WTC11 (cell line): Measurements from ENCODE around the gene TDRD9. TPM values are rescaled to one million over a fixed set of nuclear protein-coding genes. Genes with fewer than 3 reads are reported as not detected.
"Not testable (repeated sequence)": the region's sequence is repeated elsewhere in the genome, so short reads cannot be mapped to it uniquely, and the experiment has no call there.

ENCODE experiments used
- ATAC-seq: fragments of 200-7000 bp; cut with Tn5 transposase; 2 replicates; pipeline ENCODE4 v1.10.0; 2021; ENCODE audit warnings: mild to moderate bottlenecking, moderate library complexity
- CTCF ChIA-PET: fragments of 300-600 bp; sonication (Branson Sonifier 250); formaldehyde crosslinking; loops from one replicate; lab custom pipeline; 2021; ENCODE audit warnings: antibody characterized with exemption; lab: Charles Lee
- POLR2A ChIA-PET: fragments of 350-600 bp; sonication (Branson Sonifier 250); formaldehyde crosslinking; loops from one replicate; lab custom pipeline; 2021; ENCODE audit warnings: antibody characterized with exemption; lab: Charles Lee
- DNase-seq: peaks from one replicate; pipeline ENCODE4 v3.0.0; 2021; ENCODE audit warnings: low spot score
- H3K27ac Mint-ChIP-seq: 2 replicates; pipeline ENCODE4 v1.8.0; 2021; ENCODE audit warnings: mixed read lengths
- H3K27me3 Mint-ChIP-seq: 2 replicates; pipeline ENCODE4 v1.8.0; 2021; ENCODE audit warnings: low read depth, mild to moderate bottlenecking, moderate library complexity, mixed read lengths
- H3K36me3 Mint-ChIP-seq: 2 replicates; pipeline ENCODE4 v1.8.0; 2021; ENCODE audit warnings: mixed read lengths
- H3K4me1 Mint-ChIP-seq: 2 replicates; pipeline ENCODE4 v1.8.0; 2022; ENCODE audit warnings: mixed read lengths
- H3K4me3 Mint-ChIP-seq: 2 replicates; pipeline ENCODE4 v1.8.0; 2021; ENCODE audit warnings: mild to moderate bottlenecking, moderate library complexity, mixed read lengths
- H3K9me3 Mint-ChIP-seq: 2 replicates; pipeline ENCODE4 v1.8.0; 2021; ENCODE audit warnings: mixed read lengths
- ARID4B ChIP-seq: sonication (generic); formaldehyde crosslinking; IDR thresholded peaks from 2 replicates; pipeline ENCODE4 v1.8.0; 2023; ENCODE audit warnings: missing genetic modification reagents, mild to moderate bottlenecking, borderline replicate concordance
- ATF2 ChIP-seq: sonication (generic); formaldehyde crosslinking; IDR thresholded peaks from 2 replicates; pipeline ENCODE4 v1.8.1; 2022; ENCODE audit warnings: low read depth, missing genetic modification reagents, borderline replicate concordance
- ESRRA ChIP-seq: sonication (generic); formaldehyde crosslinking; IDR thresholded peaks from 2 replicates; pipeline ENCODE4 v1.8.1; 2022; ENCODE audit warnings: mild to moderate bottlenecking, missing genetic modification reagents, borderline replicate concordance
- FOXJ3 ChIP-seq: sonication (generic); formaldehyde crosslinking; IDR thresholded peaks from 2 replicates; pipeline ENCODE4 v1.9.0; 2021; ENCODE audit warnings: missing genetic modification reagents, mild to moderate bottlenecking, borderline replicate concordance
- FOXK1 ChIP-seq: sonication (generic); formaldehyde crosslinking; IDR thresholded peaks from 2 replicates; pipeline ENCODE4 v1.8.0; 2022; ENCODE audit warnings: mild to moderate bottlenecking, moderate library complexity, missing genetic modification reagents
- MAX ChIP-seq: sonication (generic); formaldehyde crosslinking; IDR thresholded peaks from 2 replicates; pipeline ENCODE4 v1.8.0; 2022; ENCODE audit warnings: mild to moderate bottlenecking, missing genetic modification reagents
- RELA ChIP-seq: sonication (generic); formaldehyde crosslinking; IDR thresholded peaks from 2 replicates; pipeline ENCODE4 v1.8.1; 2022; ENCODE audit warnings: missing genetic modification reagents, mild to moderate bottlenecking, borderline replicate concordance
- ZNF232 ChIP-seq: sonication (generic); formaldehyde crosslinking; IDR thresholded peaks from 2 replicates; pipeline ENCODE4 v1.8.0; 2022; ENCODE audit warnings: mild to moderate bottlenecking, missing genetic modification reagents
- ZNF263 ChIP-seq: sonication (generic); formaldehyde crosslinking; IDR thresholded peaks from 2 replicates; pipeline ENCODE4 v1.8.1; 2022; ENCODE audit warnings: low read depth, mild to moderate bottlenecking, moderate library complexity, missing genetic modification reagents
- ZNF512 ChIP-seq: sonication (generic); formaldehyde crosslinking; IDR thresholded peaks from 2 replicates; pipeline ENCODE4 v1.8.1; 2022; ENCODE audit warnings: missing genetic modification reagents, borderline replicate concordance
- ZNF532 ChIP-seq: fragments of 250-450 bp; sonication (Bioruptor Pico); IDR thresholded peaks from 2 replicates; pipeline ENCODE4 v1.9.0; 2021; ENCODE audit warnings: mild to moderate bottlenecking, borderline replicate concordance
- total RNA-seq: library from RNA; stranded (reverse); gene quantifications from 3 replicates; pipeline ENCODE4 v1.2.3, GENCODE V29; 2021
- TF ChIP-seq, protein P1 (sequence below): sonication (generic); formaldehyde crosslinking; IDR thresholded peaks from 2 replicates; pipeline ENCODE4 v1.8.1; 2022; ENCODE audit warnings: mild to moderate bottlenecking, moderate library complexity, missing genetic modification reagents
- TF ChIP-seq, protein P2 (sequence below): fragments of 250-450 bp; sonication (Bioruptor Pico); IDR thresholded peaks from 2 replicates; pipeline ENCODE4 v2.1.2; 2022; ENCODE audit warnings: mild to moderate bottlenecking, moderate library complexity
- TF ChIP-seq, protein P3 (sequence below): sonication (generic); formaldehyde crosslinking; conservative IDR thresholded peaks from 2 replicates; pipeline ENCODE4 v1.8.1; 2022; ENCODE audit warnings: mild to moderate bottlenecking, missing genetic modification reagents

TDRD9 gene
- total RNA-seq, 1 experiment from 2014 or later = 0.17 TPM

DNA sequence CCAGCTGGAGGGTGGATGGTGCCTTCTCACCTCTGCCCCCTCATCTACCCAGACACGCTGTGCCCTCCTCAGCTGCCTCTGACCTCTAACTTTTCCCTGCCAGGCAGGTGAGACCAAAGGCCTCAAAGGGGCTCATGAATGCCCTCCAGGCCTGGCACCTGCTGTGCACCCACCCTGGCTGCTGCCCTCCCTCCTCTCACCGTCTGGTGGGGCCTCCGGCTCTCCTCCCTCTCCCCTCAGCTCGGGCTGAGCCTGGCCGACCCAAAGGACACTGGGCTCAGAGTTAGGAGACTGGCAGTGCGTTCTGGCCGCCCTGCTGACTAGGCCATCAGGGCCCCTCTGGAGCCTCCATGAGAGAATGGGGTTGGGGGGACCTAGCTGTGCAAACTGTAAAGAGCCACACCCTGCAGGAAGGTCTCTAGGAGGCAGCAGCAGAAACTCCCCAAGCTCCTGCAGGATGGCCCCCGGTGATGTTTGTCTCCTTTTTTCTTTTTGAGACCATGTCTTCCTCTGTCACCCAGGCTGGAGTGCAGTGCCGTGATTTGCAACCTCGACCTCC, 40.6 kb upstream of the TDRD9 start:
- TF ChIP-seq ARID4B (CRISPR knock-in tag) = no peak
- no peak for TF ChIP-seq RELA (CRISPR knock-in tag)
- TF ChIP-seq, protein P1, sequence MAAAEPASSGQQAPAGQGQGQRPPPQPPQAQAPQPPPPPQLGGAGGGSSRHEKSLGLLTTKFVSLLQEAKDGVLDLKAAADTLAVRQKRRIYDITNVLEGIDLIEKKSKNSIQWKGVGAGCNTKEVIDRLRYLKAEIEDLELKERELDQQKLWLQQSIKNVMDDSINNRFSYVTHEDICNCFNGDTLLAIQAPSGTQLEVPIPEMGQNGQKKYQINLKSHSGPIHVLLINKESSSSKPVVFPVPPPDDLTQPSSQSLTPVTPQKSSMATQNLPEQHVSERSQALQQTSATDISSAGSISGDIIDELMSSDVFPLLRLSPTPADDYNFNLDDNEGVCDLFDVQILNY (CRISPR knock-in tag) = no peak
- no peak for TF ChIP-seq FOXK1 (CRISPR knock-in tag)
- TF ChIP-seq, protein P2, sequence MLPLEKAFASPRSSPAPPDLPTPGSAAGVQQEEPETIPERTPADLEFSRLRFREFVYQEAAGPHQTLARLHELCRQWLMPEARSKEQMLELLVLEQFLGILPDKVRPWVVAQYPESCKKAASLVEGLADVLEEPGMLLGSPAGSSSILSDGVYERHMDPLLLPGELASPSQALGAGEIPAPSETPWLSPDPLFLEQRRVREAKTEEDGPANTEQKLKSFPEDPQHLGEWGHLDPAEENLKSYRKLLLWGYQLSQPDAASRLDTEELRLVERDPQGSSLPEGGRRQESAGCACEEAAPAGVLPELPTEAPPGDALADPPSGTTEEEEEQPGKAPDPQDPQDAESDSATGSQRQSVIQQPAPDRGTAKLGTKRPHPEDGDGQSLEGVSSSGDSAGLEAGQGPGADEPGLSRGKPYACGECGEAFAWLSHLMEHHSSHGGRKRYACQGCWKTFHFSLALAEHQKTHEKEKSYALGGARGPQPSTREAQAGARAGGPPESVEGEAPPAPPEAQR (CRISPR knock-in tag) = no peak
- TF ChIP-seq, protein P3, sequence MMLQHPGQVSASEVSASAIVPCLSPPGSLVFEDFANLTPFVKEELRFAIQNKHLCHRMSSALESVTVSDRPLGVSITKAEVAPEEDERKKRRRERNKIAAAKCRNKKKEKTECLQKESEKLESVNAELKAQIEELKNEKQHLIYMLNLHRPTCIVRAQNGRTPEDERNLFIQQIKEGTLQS = no peak
- no peak for TF ChIP-seq ATF2
- TF ChIP-seq MAX (CRISPR knock-in tag) = no peak
- TF ChIP-seq FOXJ3 (CRISPR knock-in tag) = no peak
- TF ChIP-seq, all 79 proteins: peak for 0
- POLR2A ChIA-PET = no interaction called here
- ATAC-seq (no peak), DNase-seq (no peak)
- CTCF ChIA-PET = interaction anchor here (2.1 to 8.1 kb wide), 2 partner anchors 13 to 33 kb away, joined by 13 to 94 read pairs; no protein-coding TSS in a partner anchor
- peaks cover 10% of the 10 kb centered on the region for H3K4me1 Mint-ChIP-seq
- H3K9me3 Mint-ChIP-seq = no peaks in the 10 kb centered on the region
- no peak overlapping the region for H3K4me3 Mint-ChIP-seq
- no peak overlapping the region for H3K27ac Mint-ChIP-seq
- no peaks in the 10 kb centered on the region for H3K36me3 Mint-ChIP-seq
- no peaks in the 10 kb centered on the region for H3K27me3 Mint-ChIP-seq

- H3K4me3 Mint-ChIP-seq, H3K27me3 Mint-ChIP-seq: not testable (repeated sequence)
Measured at GRCh38 chr14:103889002-103889312, 39.3 kb upstream of the TDRD9 start.

GRCh38 chr14:103889313-103890051, 38.8 kb upstream of the TDRD9 start:
- ATAC-seq (no peak), DNase-seq (no peak)
- Mint-ChIP-seq H3K4me3 (no peak overlapping the region), H3K27me3 (no peaks in the 10 kb centered on the region), H3K27ac (no peak overlapping the region), H3K9me3 (no peaks in the 10 kb centered on the region), H3K36me3 (no peaks in the 10 kb centered on the region), H3K4me1 (peaks cover 10% of the 10 kb centered on the region)
- ChIA-PET CTCF (interaction anchor here (0.9 to 8.1 kb wide), 5 partner anchors 11 to 210 kb away, joined by 3 to 94 read pairs (median 4); no protein-coding TSS in a partner anchor), POLR2A (no interaction called here)
- no peak for TF ChIP-seq ZNF512
- TF ChIP-seq ZNF532 (CRISPR knock-in tag) = no peak
- no peak for TF ChIP-seq ESRRA (CRISPR knock-in tag)
- no peak for TF ChIP-seq ZNF232 (CRISPR knock-in tag)
- TF ChIP-seq ZNF263 = no peak

More at GRCh38 chr14:103889002-103889312, 39.3 kb upstream of the TDRD9 start:
- H3K9me3 Mint-ChIP-seq, H3K4me1 Mint-ChIP-seq, H3K36me3 Mint-ChIP-seq, H3K27ac Mint-ChIP-seq, DNase-seq, POLR2A ChIA-PET, ATAC-seq: not testable (repeated sequence)
- CTCF ChIA-PET = interaction anchor here (0.9 to 8.1 kb wide), 4 partner anchors 12 to 209 kb away, joined by 3 to 94 read pairs (median 4); no protein-coding TSS in a partner anchor
